T follicular helper cell (primary cell): ENCODE results near the gene CHODL.

ENCODE experiments used
- DNase-seq: peaks from one replicate; pipeline ENCODE4 v3.0.0-alpha.2; 2020; ENCODE audit warnings: low read depth
- total RNA-seq, 2 experiments: gene quantifications; one replicate each; lab custom pipeline; 2026; lab: John Stamatoyannopoulos, UW

Gene CHODL
- total RNA-seq: 0 to 0.84 reads per million in 2 experiments

GRCh38 chr21:18244671-18245463 lies at the start of gene CHODL:
Gene CHODL, plus strand, starts transcription at chr21:18244833. Its CDS starts 391 bp downstream, at chr21:18245224.
- no peak for DNase-seq

- DNase-seq: no peak
Observed at GRCh38 chr21:18204931-18205330, 39.7 kb upstream of the CHODL start.

DNA sequence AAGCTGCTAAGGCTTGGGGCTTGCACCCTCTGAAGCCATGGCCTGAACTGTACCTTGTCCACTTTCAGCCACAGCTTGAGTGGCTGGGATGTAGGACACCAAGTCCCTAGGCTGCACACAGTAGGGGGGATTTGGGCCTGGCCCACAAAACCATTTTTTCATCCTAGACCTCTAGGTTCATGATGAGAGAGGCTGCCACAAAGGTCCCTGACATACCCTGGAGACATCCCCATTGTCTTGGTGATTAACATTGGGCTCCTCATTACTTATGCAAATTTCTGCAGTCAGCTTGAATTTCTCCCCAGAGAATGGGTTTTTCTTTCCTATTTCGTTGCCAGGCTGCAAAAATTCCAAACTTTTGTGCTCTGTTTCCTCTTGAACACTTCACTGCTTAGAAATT lies 26.3 kb upstream of the CHODL start:
- no peak for DNase-seq

GRCh38 chr21:18220498-18220897 lies 24.1 kb upstream of the CHODL start:
- no peak for DNase-seq

GRCh38 chr21:18222346-18222745 lies 22.3 kb upstream of the CHODL start:
- no peak for DNase-seq

DNA sequence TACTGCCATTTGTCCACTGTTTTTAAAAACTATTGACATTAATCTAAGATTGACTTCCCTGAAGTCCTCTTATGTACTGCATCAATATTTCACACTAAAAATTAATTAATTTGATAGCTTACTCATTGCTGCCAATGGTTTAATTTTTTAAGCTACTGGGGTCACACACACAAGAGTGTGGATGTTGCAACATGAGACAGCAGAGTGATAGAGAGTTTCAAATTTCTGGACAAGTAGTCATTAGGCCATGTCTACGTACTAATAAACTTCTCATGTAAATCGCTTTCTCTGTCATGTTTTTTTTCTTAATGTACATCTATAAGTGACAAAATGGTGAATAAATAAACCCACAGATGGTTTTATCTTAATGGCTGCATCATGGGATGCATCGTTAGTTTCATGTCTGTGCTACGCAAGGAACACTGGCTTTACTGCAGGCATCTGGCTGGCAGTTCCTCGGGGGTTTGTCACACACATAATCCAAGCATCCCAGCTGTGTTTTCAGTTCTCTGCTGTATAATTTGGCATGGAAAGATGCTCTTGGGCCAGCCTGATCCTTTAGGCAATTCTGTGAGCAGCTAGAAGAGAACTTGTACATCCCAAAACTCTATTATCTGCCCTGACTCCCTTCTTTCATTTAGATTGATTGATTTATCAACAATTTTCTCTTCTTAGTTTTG lies 16.4 kb upstream of the CHODL start:
- no peak for DNase-seq

GRCh38 chr21:18235545-18235944 lies 9.1 kb upstream of the CHODL start:
- no peak for DNase-seq

DNA sequence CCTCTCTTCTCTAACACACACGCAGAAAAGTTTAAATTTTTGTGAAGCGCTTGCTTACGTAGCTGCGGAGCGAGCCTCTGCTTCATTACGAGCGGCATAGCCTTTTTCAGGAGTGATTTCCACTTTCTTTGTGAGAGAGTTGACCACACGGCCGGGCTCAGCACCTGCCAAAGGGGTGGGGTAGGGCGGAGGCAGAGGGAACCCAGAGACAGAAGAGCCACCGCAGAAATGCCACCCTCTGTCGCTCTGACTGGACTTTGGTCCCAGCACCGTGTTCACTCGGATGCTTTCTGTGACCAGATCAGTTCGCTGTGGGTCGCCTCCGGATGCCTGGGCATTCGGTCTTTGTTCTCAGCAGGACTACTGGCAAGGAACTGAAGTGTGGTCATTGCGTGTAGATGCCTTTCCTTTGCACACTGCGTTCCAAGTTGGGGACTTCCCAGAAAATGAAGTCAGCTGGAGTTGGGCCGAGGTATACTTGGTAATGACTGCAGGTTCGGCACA lies 883 bp downstream of the CHODL start:
- no peak for DNase-seq

DNA sequence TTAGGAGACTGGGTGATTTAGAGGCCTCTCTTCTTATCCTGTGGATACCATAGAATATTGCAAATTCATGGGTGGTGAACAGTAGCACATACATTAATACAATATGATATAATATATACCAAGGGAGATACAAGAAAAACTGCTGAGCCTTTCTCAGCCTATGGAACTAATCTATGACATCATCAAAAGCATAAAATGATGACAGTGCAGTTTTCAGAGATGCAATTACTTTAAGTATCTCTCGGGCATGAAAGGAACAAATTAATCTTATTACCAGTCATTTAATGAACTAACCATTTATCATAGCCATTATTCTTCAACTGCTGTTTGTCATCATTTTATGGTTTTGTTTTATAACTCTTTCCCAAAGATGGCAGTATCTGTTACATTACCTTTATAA lies 3.5 kb downstream of the CHODL start:
- DNase-seq: no peak

GRCh38 chr21:18249672-18250071 lies 5.0 kb downstream of the CHODL start:
- DNase-seq: no peak

- DNase-seq: no peak
Observed at GRCh38 chr21:18251065-18251464, 6.4 kb downstream of the CHODL start.

DNA sequence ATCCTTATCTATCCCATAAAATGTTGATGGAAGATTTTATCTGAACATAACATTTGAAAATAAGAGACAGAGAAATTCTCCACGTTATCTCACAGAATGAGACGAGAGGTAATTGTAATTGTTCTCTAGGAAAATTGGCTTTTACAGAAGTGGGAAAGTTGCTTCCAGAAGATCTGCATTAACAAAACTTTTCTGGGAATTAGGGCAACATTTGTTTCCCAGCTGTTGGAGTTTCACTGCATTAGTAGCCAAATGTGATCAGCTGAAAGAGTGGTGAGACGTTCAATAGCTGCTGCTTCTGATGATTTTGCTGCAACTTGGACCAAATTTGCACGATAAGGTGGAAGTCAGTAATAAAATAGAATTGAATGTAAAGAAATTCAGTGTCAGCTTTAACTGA lies 7.6 kb downstream of the CHODL start:
- DNase-seq: no peak

DNA sequence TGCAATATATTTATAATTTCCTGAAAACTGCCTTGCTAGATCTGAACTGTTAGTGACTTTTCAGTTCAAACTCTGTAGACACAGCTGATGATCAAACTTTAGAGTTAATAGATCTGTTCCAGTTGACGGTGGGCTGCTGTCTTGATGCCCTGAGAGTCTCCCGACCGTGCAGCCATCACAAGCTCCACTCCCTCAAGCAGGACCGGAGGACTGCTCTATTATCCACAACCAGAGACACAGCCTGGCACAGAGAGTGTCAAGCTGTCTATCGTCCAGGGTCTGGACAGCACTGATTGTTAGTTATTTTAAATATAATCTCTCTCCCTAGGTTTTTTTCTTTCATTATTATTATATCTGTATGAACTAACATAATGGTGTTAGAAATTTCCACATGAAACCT lies 8.0 kb downstream of the CHODL start:
- no peak for DNase-seq

DNA sequence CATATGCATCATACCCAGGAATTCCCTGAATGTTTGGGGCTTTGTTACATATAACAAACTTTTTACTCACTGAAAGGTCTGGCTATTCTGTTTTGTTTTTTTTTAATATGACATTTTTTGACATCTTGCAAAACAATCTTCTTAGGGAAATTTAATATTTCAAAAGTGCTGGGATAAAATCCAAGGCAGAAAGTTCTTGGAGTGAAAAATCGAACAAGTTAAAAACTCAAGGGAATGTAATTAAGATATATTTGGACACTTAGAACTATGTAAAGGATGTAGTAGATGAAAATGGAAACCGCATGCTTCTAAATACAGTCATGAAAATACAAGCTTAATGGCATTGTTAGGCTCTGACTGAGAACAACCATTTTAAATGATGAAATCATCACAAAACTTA lies 8.6 kb downstream of the CHODL start:
- DNase-seq: no peak

DNA sequence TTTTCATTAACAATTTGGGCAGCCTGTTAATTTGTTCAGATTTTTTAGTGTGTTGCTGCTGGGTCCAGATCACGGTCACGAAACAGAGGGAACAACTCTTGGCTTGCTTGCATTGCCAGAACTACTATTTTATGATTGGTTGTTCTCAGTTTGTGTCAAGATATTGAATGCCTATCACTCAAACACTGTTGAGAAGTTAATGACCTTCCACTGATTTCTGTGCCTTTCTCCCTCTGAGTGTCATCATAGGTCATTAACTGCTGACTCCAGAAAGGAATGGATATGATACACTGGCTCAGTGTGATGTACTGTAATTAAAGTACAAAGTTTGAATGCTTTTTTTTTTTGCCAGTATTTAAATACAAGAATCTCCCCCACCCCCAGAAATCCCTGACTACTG lies 9.2 kb downstream of the CHODL start:
- DNase-seq: no peak

DNA sequence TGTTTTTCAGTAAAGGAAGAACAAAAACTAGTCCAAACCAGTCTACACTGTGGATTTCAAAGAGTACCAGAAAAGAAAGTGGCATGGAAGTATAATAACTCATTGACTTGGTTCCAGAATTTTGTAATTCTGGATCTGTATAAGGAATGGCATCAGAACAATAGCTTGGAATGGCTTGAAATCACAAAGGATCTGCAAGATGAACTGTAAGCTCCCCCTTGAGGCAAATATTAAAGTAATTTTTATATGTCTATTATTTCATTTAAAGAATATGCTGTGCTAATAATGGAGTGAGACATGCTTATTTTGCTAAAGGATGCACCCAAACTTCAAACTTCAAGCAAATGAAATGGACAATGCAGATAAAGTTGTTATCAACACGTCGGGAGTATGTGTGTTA lies 21.3 kb downstream of the CHODL start:
- DNase-seq: no peak

- no peak for DNase-seq
Observed at GRCh38 chr21:18267496-18267895, 22.9 kb downstream of the CHODL start.

GRCh38 chr21:18268906-18269305 lies 24.3 kb downstream of the CHODL start:
- no peak for DNase-seq

- no peak for DNase-seq
Observed at GRCh38 chr21:18269856-18270255, 25.2 kb downstream of the CHODL start.

GRCh38 chr21:18273400-18273799 lies 28.8 kb downstream of the CHODL start:
- DNase-seq: no peak

GRCh38 chr21:18274370-18274769 lies 29.7 kb downstream of the CHODL start:
- DNase-seq: no peak

GRCh38 chr21:18275781-18276180 lies 31.1 kb downstream of the CHODL start:
- DNase-seq: no peak

DNA sequence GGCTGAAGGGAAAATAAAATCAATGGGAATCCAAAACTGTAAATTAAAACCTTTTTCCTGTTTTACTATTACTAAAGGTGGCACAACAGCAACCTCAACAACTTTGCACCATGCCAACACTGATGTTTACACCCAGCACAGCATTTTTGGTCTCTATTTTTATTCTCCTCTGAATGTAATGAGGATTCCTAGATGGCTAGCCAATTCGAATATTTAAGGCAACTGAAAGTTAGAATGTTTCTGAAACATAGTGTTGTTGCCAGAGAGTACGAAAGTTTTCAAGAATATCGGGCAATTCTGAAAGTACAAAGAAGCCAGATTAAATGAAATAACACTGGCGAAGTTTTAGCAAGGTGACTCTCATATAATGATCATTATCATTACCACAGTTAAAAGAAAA lies 40.7 kb downstream of the CHODL start:
- DNase-seq: no peak
